Measurements from ENCODE around the gene MYH13.
"Not testable (repeated sequence)": the region's sequence is repeated elsewhere in the genome, so short reads cannot be mapped to it uniquely, and the experiment has no call there.

Gene MYH13

GRCh38 chr17:10304758-10305300 is 68.0 kb downstream of the MYH13 start:
- no peak for DNase-seq (ENCODE audit: low read depth)

DNA sequence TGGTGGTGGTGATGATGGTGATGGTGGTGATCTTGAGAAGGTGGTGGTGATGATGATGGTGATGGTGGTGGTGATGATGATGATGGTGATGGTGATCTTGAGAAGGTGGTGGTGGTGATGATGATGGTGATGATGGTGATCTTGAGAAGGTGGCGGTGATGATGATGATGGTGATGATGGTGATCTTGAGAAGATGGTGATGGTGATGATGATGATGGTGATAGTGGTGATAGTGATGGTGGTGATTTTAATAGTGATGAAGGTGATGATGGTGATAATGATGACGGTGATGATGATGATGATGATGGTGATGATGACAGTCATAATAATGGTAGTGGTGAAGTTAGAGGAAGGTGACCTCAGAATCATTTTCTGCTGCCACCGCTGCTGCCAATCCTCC is 75.1 kb downstream of the MYH13 start:
- DNase-seq (ENCODE audit: low read depth) = no peak

DNA sequence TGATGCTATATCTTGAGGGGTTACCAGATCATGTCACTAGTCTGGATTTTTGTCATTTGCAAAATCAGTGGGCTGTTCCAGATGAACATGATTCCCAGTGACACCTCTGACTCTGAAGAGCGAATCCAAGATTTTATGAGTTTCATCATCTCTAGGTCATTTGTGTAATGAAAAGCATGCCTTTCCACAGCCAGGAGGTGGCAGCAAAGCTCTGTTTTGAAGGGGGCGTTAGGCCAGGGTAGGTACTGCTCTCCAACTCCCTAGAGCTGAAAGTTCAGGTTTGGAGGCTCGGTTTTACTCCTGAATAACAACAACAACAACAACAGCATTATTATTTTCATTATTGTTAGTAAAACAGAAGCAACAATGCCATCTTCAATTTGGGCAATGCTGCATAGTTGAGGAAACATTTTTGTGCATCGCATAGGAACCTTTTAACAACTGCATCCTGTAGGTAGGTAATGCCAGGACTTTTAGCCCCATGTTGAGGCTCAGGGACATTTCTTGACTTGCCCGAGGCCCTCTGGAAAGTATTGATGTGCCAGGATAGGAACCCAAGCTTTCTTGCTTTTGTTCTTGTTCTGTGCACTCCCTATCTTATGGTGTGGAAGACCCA is 77.0 kb downstream of the MYH13 start:
- DNase-seq (ENCODE audit: low read depth) = no peak

GRCh38 chr17:10294180-10294579 is 78.6 kb downstream of the MYH13 start:
- DNase-seq (ENCODE audit: low read depth) = no peak

DNA sequence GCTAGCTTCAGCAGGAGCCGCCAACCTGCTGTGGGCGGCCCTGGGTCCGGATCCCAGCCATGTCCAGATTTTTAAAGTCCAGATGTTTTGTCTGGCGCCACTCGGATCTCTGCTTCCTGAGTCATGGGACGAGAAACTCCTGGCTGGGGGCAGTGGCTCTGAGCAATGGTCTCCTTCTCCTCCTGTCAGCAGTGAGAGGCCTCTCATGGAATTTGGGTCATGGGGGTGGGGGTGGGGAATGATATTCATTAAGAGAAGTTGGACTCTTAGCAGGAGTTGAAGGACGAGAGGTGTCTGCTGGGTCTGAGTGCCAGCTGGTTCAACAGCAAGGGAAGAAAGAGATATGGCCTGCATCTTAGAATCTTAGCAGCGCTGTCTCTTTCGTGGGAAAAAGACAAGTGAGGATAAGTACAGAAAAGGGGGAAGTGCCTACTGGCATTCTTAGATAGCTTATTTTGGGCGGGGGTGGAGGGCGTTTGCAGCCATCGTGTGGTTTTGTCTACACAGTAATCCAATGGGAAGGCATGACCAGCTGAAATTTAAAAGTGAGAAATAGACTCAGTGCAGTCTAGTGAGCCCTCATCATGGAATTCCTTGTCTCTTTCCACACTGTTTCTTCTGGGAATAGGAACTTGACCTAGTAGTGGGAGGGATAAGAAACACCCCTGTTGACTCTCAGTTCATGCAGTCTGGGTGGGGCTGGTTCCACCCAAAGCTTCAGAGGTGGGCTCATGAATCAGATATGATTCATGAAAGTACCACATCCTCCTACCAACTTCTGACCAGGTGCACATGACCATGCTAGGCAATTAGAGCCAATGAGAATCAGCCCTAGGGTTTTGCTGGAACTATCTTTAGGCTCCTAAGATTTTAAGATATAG is 80.5 kb downstream of the MYH13 start:
- DNase-seq (ENCODE audit: low read depth) = no peak

DNA sequence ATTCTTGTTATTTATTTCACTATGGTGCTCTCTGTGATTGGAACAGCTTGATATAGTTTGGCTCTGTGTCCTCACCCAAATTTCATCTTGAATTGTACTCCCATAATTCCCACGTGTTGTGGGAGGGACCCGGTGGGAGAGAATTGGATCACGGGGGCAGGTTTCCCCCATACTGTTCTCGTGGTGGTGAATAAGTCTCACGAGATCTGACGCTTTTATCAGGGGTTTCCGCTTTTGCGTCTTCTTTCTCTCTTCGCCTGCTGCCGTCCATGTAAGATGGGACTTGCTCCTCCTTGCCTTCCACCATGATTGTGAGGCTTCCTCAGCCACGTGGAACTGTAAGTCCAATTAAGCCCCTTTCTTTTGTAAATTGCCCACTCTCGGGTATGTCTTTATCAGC is 81.2 kb downstream of the MYH13 start:
- not testable (repeated sequence) for DNase-seq (ENCODE audit: low read depth)

DNA sequence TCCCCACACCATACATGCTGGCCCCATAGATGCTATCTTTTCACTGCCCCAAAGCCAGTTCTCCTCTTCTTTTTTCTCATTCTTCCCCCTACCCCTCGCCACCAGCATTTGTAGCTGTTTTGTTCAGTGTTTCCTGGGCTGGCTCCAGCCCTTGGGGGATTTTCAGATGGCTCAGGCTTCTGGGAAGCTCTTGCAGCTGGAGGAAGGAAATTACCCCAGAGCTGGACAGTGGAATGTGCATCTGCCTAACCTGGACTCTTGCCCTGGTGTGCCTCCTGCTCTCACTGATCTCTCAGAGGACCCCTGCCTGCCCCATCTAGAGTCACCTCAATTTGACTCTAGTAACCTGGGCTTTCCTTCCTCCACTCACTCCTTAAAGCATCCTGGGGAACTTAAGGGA is 82.8 kb downstream of the MYH13 start:
- DNase-seq (ENCODE audit: low read depth) = no peak

DNA sequence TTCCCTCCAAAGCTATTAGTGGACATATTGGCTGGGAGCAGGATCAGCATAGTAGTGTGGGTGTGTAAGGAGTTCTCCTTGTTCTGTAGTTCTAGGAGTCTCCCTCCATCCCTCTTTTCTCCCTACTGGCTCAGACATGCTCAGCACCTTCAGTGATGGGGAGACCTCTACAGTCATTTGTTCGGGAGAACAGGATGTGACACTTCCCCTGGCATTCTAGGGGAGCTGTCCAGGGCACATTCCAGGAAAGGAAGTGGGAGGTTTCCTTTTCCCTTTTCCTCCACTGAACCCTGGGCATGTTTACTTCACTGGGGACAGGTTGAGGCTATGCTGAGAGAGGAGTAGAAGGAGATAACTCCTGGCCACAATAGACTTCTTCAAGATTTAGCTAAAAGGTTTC is 86.5 kb downstream of the MYH13 start:
- DNase-seq (ENCODE audit: low read depth) = no peak

DNA sequence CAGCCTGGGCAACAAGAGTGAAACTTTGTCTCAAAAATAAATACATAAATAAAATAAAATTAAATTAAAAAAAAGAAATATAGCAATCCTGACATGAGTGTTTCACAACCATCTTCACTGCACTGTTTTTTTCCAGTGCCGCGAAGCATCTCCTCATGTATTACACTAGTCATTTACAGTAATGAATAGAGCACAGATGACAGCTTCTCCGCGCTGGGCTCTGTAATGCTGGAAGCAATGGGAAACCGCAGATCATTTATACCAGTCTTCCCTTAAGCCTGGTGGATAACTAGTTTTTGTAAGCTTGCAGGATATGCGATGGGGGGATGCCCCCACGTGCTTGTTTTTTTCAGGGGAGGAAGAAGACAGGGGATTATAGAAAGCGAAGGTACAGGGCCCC is 86.9 kb downstream of the MYH13 start:
- no peak for DNase-seq (ENCODE audit: low read depth)

GRCh38 chr17:10280068-10280467 is 92.7 kb downstream of the MYH13 start:
- DNase-seq (ENCODE audit: low read depth) = no peak

GRCh38 chr17:10278218-10278617 is 94.6 kb downstream of the MYH13 start:
- no peak for DNase-seq (ENCODE audit: low read depth)

DNA sequence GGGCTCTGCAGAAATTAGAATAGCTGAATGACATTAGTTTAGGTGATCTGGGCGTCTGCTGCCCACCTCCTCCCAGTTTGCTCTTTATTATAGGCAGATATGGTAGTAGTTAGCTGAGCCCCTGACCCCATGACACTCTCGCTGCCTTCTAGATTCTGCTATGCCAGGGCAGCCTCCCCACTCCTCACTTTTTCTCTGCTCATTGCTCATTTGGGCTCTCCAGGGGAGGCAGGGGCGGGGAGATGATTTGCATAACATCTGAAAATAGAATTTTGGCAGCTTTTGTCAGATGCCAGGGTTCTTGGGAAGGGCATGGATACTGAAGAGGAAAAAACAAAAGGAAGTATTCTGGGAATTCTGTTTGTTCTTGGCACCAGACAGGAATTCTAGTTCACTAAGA is 96.4 kb downstream of the MYH13 start:
- no peak for DNase-seq (ENCODE audit: low read depth)

DNA sequence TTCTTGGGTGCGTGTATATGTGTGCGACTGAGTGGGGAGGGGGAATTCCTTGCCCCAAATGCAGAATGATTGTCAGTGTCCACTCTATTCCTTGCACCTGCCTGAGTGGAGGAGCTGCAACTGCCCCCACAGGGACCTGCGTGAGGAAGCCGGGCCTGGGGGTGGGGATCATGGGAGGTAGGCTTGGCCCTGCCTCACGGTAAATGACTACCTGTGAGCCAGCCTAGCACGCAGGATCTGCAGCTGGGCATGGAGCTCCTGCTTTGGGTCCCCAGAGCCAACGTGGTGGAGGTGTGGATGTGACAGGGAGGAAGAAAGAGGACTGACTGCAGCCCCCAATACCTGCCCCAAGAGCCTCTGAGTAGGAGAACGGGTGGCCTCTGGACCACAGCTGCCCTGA is 97.4 kb downstream of the MYH13 start:
- DNase-seq (ENCODE audit: low read depth) = no peak

GRCh38 chr17:10271106-10271562 is 101.7 kb downstream of the MYH13 start:
- no peak for DNase-seq (ENCODE audit: low read depth)

DNA sequence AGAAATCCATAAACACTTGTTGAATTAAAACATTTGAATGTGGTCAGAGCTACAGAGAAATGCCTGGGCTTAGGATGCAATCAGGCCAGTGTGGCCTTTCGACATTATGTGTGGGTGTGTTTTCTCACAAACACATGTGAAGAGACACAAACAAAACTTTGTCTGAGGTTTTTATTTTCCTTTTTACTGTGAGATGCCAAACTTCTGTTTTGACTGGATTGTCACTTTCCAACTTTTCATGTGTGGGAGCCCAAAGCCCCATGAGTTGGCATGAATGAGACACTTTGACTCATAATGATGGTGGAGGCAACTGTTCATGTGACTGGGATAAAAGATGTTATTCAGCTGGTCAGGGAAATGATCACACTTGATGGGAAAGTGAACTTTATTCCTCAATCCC is 102.5 kb downstream of the MYH13 start:
- no peak for DNase-seq (ENCODE audit: low read depth)

GRCh38 chr17:10268005-10268404 is 104.8 kb downstream of the MYH13 start:
- DNase-seq (ENCODE audit: low read depth) = no peak

DNA sequence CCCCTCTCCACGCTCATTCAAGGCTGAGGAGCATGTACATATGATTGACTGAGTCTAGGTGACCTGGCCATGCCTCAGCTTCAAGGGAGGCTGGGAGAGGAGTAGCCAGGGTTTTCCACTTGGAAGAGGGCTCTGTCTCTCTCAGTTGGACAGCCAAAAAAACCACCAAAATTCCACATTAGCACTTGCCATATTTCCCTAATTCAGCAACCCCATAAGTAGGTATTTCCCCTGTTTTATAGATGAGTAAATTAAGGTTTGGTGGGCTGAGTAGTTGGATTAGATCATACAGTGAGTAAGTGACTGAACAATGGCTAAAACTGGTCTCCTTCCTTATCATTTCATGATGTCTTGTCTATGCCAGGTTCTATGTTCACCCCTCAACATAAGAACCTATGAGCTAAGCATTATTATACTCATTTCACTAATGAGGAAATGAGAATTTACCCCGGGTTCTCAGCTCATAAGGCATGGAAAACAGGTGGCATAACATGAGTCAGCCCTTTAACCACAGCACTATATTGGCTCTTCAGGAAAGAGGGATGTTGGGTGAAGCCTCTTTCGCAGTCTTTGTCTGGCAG is 106.4 kb downstream of the MYH13 start:
- DNase-seq (ENCODE audit: low read depth) = no peak

GRCh38 chr17:10265100-10265810 is 107.6 kb downstream of the MYH13 start:
- DNase-seq (ENCODE audit: low read depth) = no peak

DNA sequence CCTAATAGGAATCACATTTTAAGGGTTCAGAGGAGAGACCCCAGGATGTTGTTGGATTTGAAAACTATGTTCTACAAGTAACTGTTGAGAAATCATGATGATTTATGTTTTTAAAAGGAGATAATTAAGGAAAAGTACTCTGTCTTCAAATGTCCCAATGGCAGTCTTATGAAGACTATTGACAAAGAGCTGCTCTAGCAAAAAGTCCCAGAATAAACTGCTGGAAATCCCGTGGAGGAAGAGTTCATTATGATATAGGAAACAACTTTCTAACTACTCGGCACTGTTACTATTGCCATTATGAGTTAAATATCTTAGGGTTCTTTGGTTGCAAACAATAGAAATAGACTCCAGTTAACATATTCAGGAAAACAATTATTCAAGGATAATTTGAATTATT is 108.8 kb downstream of the MYH13 start:
- no peak for DNase-seq (ENCODE audit: low read depth)

DNA sequence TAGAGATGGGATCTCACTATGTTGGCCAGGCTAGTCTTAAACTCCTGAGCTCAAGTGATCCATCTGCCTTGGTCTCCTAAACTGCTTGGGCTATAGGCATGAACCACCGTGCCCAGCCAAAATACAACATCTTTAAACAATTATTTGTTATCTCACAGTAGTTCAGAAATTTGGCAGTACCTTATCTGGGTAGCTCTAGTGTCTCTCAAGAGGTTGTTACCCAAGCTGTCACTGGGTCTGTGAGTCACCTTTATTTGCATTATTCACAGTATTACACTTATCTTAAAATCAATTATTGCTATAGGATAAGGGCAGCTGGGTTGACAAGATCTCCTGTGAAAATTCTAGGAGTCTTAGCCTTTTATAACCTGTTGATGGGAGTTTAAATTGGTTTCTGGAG is 110.4 kb downstream of the MYH13 start:
- DNase-seq (ENCODE audit: low read depth) = no peak

DNA sequence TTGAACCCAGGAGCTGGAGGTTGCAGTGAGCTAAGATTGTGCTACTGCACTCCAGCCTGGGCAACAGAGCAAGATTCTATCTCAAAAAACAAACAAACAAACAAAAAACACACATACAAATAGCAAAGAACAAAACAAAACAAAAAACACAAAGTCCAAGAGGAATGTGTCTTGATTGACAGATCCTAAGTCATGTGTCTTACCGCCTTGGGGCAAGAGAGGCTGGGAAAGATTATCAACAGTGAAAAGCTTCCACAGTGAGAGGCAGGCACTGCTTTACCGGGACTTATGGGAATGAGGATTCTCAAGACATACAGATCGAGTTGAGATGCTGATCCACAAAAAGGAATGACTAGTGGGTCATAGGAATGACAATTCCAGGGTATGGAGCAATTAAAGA is 111.7 kb downstream of the MYH13 start:
- DNase-seq (ENCODE audit: low read depth) = no peak

DNA sequence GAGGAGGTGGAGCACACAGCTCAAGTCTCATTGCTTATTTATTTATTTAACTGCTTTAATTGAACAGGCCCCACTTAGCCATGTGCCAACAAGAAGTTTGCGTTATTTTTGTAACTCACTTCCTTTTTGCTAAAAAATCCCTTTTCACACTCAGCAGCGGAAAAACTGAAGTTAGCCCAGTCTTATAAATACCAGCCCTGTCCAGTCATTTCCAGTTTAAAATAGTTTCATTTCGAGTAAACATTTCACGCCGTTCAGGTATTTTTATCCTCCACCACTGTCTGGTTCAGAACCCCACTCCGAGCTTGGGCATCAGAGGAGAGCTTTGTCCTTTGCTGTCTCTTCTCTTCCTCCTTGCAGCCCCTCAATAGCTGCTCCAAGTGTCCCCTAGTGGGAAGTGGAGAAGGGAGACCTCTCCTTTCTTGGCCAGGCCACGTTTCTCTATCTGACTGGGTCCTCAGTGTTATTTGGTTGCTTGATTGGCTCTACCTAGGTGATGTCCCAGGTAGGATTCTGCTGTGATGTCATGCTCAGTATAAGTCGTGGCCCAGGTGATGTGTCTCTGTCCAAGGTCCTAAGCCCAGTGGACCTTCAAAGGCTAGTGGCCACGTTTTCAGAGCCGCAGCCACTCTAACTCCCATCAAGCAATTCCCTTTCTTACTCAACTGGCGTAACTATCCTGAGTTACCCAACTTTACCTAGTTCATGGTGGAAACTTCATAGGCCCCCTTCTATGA is 121.4 kb downstream of the MYH13 start:
- DNase-seq (ENCODE audit: low read depth) = no peak
